ENCODE results near the gene MCM10.

The MCM10 gene

DNA sequence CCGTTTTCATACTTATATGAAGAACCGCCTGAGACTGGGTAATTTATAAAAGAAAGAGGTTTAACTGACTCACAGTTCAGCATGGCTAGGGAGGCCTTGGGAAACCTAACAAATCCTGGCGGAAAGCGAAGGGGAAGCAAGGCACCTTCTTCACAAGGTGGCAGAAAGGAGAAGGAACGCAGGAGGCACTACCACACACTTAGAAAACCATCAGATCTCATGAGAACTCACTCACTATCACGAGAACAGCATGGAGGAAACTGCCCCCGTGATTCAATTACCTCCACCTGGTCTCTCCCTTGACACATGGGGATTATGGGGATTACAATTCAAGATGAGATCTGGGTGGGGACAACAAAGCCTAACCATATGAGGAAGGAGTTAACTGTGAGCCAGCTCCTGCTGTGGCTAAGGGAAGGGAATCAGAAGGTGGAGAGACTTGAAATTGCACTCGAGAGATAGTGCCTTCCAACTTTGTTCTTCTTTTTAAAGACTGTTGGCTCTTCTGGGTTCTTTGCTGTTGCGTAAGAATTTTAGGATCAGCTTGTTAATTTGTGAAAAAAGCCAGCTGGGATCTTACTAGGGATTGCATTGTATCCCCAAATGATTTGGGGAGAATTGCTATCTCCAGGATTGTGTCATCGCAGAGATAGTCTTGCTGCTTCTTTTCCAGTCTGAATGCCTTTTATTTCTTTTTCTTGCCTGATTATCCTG, 40.4 kb upstream of the MCM10 start:
- Histone ChIP-seq H3K4me1 (no peaks in the 10 kb centered on the region), H3K9me3 (no peaks in the 10 kb centered on the region), H3K27me3 (no peaks in the 10 kb centered on the region), H3K4me3 (ENCODE audit: low read depth, low read length) (no peak overlapping the region), H3K36me3 (no peaks in the 10 kb centered on the region)
- TF ChIP-seq, protein P1, sequence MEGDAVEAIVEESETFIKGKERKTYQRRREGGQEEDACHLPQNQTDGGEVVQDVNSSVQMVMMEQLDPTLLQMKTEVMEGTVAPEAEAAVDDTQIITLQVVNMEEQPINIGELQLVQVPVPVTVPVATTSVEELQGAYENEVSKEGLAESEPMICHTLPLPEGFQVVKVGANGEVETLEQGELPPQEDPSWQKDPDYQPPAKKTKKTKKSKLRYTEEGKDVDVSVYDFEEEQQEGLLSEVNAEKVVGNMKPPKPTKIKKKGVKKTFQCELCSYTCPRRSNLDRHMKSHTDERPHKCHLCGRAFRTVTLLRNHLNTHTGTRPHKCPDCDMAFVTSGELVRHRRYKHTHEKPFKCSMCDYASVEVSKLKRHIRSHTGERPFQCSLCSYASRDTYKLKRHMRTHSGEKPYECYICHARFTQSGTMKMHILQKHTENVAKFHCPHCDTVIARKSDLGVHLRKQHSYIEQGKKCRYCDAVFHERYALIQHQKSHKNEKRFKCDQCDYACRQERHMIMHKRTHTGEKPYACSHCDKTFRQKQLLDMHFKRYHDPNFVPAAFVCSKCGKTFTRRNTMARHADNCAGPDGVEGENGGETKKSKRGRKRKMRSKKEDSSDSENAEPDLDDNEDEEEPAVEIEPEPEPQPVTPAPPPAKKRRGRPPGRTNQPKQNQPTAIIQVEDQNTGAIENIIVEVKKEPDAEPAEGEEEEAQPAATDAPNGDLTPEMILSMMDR (IDR thresholded peaks at IDR 0.05; ENCODE audit: low read depth, low read length): no peak
- no peak for DNase-seq

DNA sequence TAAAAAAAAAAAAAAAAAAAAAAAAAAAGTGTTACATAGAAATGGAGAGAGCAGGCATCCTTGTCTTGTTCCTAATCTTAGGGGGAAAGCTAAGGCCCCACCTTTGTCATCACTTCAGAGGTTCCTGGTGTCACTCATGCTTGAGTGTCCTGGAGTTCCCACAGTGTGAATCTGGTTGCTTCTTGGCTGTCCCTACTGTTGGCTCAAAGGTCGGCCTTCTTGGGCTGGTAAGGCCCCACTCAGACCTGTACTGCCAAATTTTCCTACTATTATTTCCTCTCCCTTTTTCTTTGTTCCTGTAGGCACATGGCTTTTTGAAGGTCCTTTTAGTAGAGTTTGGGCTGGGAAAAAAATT, 39.9 kb upstream of the MCM10 start:
- Histone ChIP-seq H3K4me1 (no peaks in the 10 kb centered on the region), H3K36me3 (no peaks in the 10 kb centered on the region), H3K4me3 (ENCODE audit: low read depth, low read length) (no peak overlapping the region), H3K27me3 (no peaks in the 10 kb centered on the region), H3K9me3 (no peaks in the 10 kb centered on the region)
- no peak for DNase-seq
- TF ChIP-seq, protein P1 (IDR thresholded peaks at IDR 0.05; ENCODE audit: low read depth, low read length): no peak

DNA sequence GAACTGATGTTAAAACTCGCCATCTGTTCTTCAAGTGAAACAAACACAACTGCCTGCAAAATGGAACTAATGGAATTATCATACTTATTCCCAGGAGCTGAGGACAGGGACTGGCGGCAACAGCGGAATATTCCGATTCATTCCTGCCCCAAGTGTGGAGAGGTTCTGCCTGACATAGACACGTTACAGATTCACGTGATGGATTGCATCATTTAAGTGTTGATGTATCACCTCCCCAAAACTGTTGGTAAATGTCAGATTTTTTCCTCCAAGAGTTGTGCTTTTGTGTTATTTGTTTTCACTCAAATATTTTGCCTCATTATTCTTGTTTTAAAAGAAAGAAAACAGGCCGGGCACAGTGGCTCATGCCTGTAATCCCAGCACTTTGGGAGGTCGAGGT, 24.7 kb upstream of the MCM10 start:
- TF ChIP-seq, protein P1 (IDR thresholded peaks at IDR 0.05; ENCODE audit: low read depth, low read length): no peak
- Histone ChIP-seq H3K9me3 (no peaks in the 10 kb centered on the region), H3K36me3 (no peaks in the 10 kb centered on the region), H3K27me3 (no peaks in the 10 kb centered on the region), H3K4me3 (ENCODE audit: low read depth, low read length) (no peak overlapping the region), H3K4me1 (no peaks in the 10 kb centered on the region)
- DNase-seq: no peak

DNA sequence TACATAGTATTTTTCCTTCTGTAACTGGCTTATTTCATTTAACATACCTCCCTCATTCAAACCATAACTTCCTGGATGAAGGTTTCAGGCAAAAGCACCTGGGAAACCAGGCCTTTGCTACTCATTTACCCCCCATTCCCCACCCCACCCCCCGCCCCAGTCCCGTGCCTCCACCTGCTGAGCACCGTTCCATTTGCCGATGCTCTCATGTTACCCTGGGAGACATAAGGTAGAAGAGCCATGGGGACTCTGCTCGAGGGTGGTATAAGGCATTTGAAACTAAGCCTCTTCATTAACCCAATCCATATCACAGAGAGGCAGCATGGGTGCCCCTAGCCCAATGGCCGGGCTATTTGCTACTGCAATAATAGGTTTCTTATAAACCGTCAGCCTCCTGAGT, 22.2 kb upstream of the MCM10 start:
- Histone ChIP-seq H3K9me3 (no peaks in the 10 kb centered on the region), H3K4me1 (no peaks in the 10 kb centered on the region), H3K27me3 (no peaks in the 10 kb centered on the region), H3K4me3 (ENCODE audit: low read depth, low read length) (no peak overlapping the region), H3K36me3 (no peaks in the 10 kb centered on the region)
- TF ChIP-seq, protein P1 (IDR thresholded peaks at IDR 0.05; ENCODE audit: low read depth, low read length): no peak
- DNase-seq: no peak

DNA sequence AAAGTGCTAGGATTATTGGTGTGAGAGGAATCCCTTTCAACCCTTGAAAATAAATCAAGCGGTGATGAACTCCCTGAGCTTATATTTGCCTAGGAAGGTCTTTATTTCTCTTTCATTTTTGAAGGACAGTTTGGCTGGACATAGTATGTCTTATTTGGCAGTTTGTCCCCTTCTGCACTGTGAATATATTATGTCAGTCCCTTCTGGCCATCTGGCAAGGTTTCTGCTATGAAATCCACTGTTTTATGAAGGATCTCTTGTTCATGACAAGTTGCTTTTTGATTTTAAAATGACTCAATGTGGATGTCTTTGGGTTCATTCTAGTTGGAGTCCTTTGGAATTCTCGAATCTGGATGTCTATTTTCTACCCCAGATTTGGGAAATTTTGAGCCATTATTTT, 21.7 kb upstream of the MCM10 start:
- H3K4me3 ChIP-seq (ENCODE audit: low read depth, low read length): no peak overlapping the region
- no peaks in the 10 kb centered on the region for H3K27me3 ChIP-seq
- H3K9me3 ChIP-seq: no peaks in the 10 kb centered on the region
- no peaks in the 10 kb centered on the region for H3K36me3 ChIP-seq
- no peak for DNase-seq
- TF ChIP-seq, protein P1 (IDR thresholded peaks at IDR 0.05; ENCODE audit: low read depth, low read length): no peak
- H3K4me1 ChIP-seq: no peaks in the 10 kb centered on the region

DNA sequence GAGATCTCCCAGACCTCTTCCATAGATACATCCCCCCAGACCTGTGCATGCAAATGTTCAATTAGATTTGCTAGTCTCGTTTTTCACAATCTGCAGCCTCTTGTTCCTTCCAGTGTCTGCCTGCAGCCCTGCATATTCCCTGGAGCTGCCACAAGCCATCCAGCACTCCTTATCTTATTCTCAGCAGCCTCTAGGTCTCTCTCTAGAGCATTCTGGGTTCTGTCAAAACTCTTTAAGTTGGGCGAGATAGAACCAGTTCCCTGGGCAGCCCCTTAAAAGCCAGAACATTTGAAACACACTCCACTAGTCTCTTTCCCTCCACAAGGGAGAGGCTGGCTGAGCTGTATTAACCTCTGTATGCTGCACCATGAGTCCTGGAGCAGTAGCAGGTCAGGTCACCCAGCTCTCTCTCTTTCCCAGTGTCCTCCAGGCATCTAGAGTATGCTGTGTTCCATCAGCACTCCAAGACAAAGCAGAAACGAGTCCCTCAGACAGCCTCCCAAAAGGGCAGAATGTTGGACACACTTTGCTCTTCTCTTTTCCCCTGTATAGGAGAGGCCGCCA, 20.6 kb upstream of the MCM10 start:
- Histone ChIP-seq H3K4me3 (ENCODE audit: low read depth, low read length) (no peak overlapping the region), H3K27me3 (no peaks in the 10 kb centered on the region), H3K36me3 (no peaks in the 10 kb centered on the region), H3K4me1 (no peaks in the 10 kb centered on the region), H3K9me3 (no peaks in the 10 kb centered on the region)
- DNase-seq: no peak
- TF ChIP-seq, protein P1 (IDR thresholded peaks at IDR 0.05; ENCODE audit: low read depth, low read length): no peak
